Measurements from ENCODE around the gene SNX8.
"Not testable (repeated sequence)": the region's sequence is repeated elsewhere in the genome, so short reads cannot be mapped to it uniquely, and the experiment has no call there.

SNX8 gene

GRCh38 chr7:2314209-2314955, at the start of gene SNX8:
TSS of gene SNX8 (minus strand) at chr7:2314441. CDS start at chr7:2314421, 20 bp downstream.
- DNase-seq: peak; percentile 84

- DNase-seq: no peak
These were observed 48.3 kb upstream of the SNX8 start for GRCh38 chr7:2362385-2363088.

GRCh38 chr7:2360796-2361195, 46.6 kb upstream of the SNX8 start:
- DNase-seq: no peak

- DNase-seq: no peak
These were observed 45.4 kb upstream of the SNX8 start for GRCh38 chr7:2359610-2360009.

GRCh38 chr7:2358968-2359527, 44.8 kb upstream of the SNX8 start:
- no peak for DNase-seq

GRCh38 chr7:2357571-2357970, 43.3 kb upstream of the SNX8 start:
- DNase-seq: no peak

- DNase-seq: no peak
These were observed 42.9 kb upstream of the SNX8 start for GRCh38 chr7:2357165-2357564.

- no peak for DNase-seq
These were observed 41.4 kb upstream of the SNX8 start for GRCh38 chr7:2355705-2356008.

- no peak for DNase-seq
These were observed 40.9 kb upstream of the SNX8 start for GRCh38 chr7:2354939-2355704.

- peak; percentile 93 for DNase-seq
These were observed 40.1 kb upstream of the SNX8 start, which contains the start of gene EIF3B for GRCh38 chr7:2354186-2354938. TSS of gene EIF3B (plus strand) at chr7:2354827. CDS start at chr7:2354922, 95 bp downstream.

GRCh38 chr7:2353936-2354185, 39.6 kb upstream of the SNX8 start:
- no peak for DNase-seq

- DNase-seq: no peak
These were observed 39.1 kb upstream of the SNX8 start for GRCh38 chr7:2353113-2353935.

GRCh38 chr7:2350861-2351260, 36.6 kb upstream of the SNX8 start:
- no peak for DNase-seq

- DNase-seq: no peak
These were observed 35.8 kb upstream of the SNX8 start for GRCh38 chr7:2350055-2350454.

GRCh38 chr7:2347351-2348063, 33.3 kb upstream of the SNX8 start:
- not testable (repeated sequence) for DNase-seq

- no peak for DNase-seq
These were observed 22.5 kb upstream of the SNX8 start for GRCh38 chr7:2336626-2337299.

GRCh38 chr7:2332606-2333231, 18.5 kb upstream of the SNX8 start:
- DNase-seq: not testable (repeated sequence)

- no peak for DNase-seq
These were observed 17.5 kb upstream of the SNX8 start for GRCh38 chr7:2331707-2332106.

- DNase-seq: no peak
These were observed 16.3 kb upstream of the SNX8 start for GRCh38 chr7:2330493-2330892.

GRCh38 chr7:2326951-2327350, 12.7 kb upstream of the SNX8 start:
- DNase-seq: no peak

All from DMS 273 treated with DMSO at 0.1 percent for 48 hours (cell line).